Measurements from ENCODE around the gene FYN. TPM values are rescaled to one million over a fixed set of nuclear protein-coding genes. Genes with fewer than 3 reads are reported as not detected.

FYN gene
- total and polyA plus RNA-seq, 2 of the 4 experiments (the other 2 are of a cell fraction): 30.8 to 36.4 TPM

GRCh38 chr6:111689946-111690345 lies 183.3 kb downstream of the FYN start (continued):
- TF ChIP-seq BHLHE40 (IDR thresholded peaks at IDR 0.05; ENCODE audit: low read depth, low read length): no peak
- no peak for TF ChIP-seq RCOR1 (IDR thresholded peaks at IDR 0.05; ENCODE audit: insufficient replicate concordance, low read length)
- TF ChIP-seq MXI1 (IDR thresholded peaks at IDR 0.05; ENCODE audit: borderline replicate concordance, low read depth, low read length): no peak

GRCh38 chr6:111689419-111689818 lies 183.8 kb downstream of the FYN start:
- Histone ChIP-seq H2BK20ac (ENCODE audit: low read depth, low read length) (no peak overlapping the region), H2AFZ (replicated peaks; ENCODE audit: low read length, poor library complexity) (no peak overlapping the region), H2BK5ac (ENCODE audit: low read depth, low read length, poor library complexity, severe bottlenecking) (no peak overlapping the region), H4K91ac (ENCODE audit: insufficient read depth, low read depth, low read length) (no peak overlapping the region), H2BK15ac (ENCODE audit: low read depth, low read length) (no peak overlapping the region), H3K9me3 (ENCODE audit: control insufficient read depth, insufficient read depth, low read length) (no peaks in the 10 kb centered on the region), H2AK5ac (ENCODE audit: low read depth, low read length) (no peak overlapping the region), H2BK120ac (ENCODE audit: low read depth, low read length) (no peak overlapping the region), H3K4ac (ENCODE audit: low read depth, low read length) (no peak overlapping the region), H3K9me1 (ENCODE audit: insufficient read depth, low read length) (peaks cover 11% of the 10 kb centered on the region), H3K9ac (ENCODE audit: low read depth, low read length) (no peak overlapping the region), H3K4me1 (ENCODE audit: control insufficient read depth, insufficient read depth, low read length) (peaks cover under 1% of the 10 kb centered on the region; the same call in 1 of the 2 replicates), H3K4me3 (ENCODE audit: insufficient read depth, low read depth, low read length) (no peak overlapping the region), H3K14ac (replicated peaks; ENCODE audit: low read depth, low read length) (no peak overlapping the region), H3K27me3 (ENCODE audit: control insufficient read depth, insufficient read depth, low read length) (no peaks in the 10 kb centered on the region), H4K20me1 (ENCODE audit: insufficient read depth, low read length) (no peaks in the 10 kb centered on the region), H3K27ac (ENCODE audit: insufficient read depth, low read length) (no peak overlapping the region), H3K56ac (ENCODE audit: extremely low read depth, insufficient read depth, low read length) (no peak overlapping the region), H3K23ac (ENCODE audit: low read depth, low read length) (no peak overlapping the region), H3K36me3 (ENCODE audit: control insufficient read depth, insufficient read depth, low read length) (peaks cover 49% of the 10 kb centered on the region), H3K18ac (ENCODE audit: low read depth, low read length) (no peak overlapping the region), H3K79me1 (ENCODE audit: low read depth in 1 of 2, low read length in 2 of 2) (peaks cover 0 to 2% of the 10 kb centered on the region in 2 experiments; a peak in 1 of 4 replicates), H4K8ac (ENCODE audit: low read depth in 2 of 2, low read length in 2 of 2) (no peak overlapping the region), H3K4me2 (ENCODE audit: low read depth, low read length) (no peak overlapping the region), H2AK9ac (replicated peaks; ENCODE audit: low read depth, low read length, poor library complexity) (no peak overlapping the region), H4K5ac (ENCODE audit: low read depth, low read length) (no peak overlapping the region)
- intact Hi-C loops (cut with micrococcal nuclease) (loop anchor here (5.0 kb wide), 1 partner anchor 207 kb away; the partner anchor contains the start of gene REV3L), dilution Hi-C loops (cut with HindIII; ENCODE audit: low sequenced_read_pairs, unreplicated experiment) (no loop called here), in situ Hi-C loops (cut with MboI; ENCODE audit: low sequenced_read_pairs) (loop anchor here (25.0 kb wide), 1 partner anchor 652 kb away; no protein-coding TSS in a partner anchor)
- POLR2A ChIA-PET (ENCODE audit: unreplicated experiment): no interaction called here
- DNase-seq (no peak), ATAC-seq (ENCODE audit: low read depth) (no peak)
- no CpG with 5 or more reads among the region's 1 CpG for WGBS, 2 experiments (ENCODE audit: extremely low coverage in 2 of 2, insufficient read length in 1 of 2)
- BruUV-seq (replicated peaks): no TSS peak
- CTCF ChIA-PET: no interaction called here
- TF ChIP-seq MXI1 (IDR thresholded peaks at IDR 0.05; ENCODE audit: borderline replicate concordance, low read depth, low read length) (no peak), NFE2L2 (IDR thresholded peaks at IDR 0.05; ENCODE audit: low read depth, low read length) (no peak), RAD21 (IDR thresholded peaks at IDR 0.05; ENCODE audit: low read length) (no peak), FOS (IDR thresholded peaks at IDR 0.05; ENCODE audit: low read depth, low read length) (no peak), SMC3 (IDR thresholded peaks at IDR 0.05; ENCODE audit: low read depth, low read length) (no peak), RCOR1 (IDR thresholded peaks at IDR 0.05; ENCODE audit: insufficient replicate concordance, low read length) (no peak), ELK1 (IDR thresholded peaks at IDR 0.05; ENCODE audit: borderline replicate concordance, low read depth, low read length) (no peak), USF2 (IDR thresholded peaks at IDR 0.05; ENCODE audit: low read depth, low read length) (no peak), CHD1 (IDR thresholded peaks at IDR 0.05; ENCODE audit: low read depth, low read length) (no peak), MAZ (IDR thresholded peaks at IDR 0.05; ENCODE audit: borderline replicate concordance, low read depth, low read length) (no peak), MAFK (IDR thresholded peaks at IDR 0.05; ENCODE audit: low read depth, low read length) (no peak), RFX5 (IDR thresholded peaks at IDR 0.05; ENCODE audit: low read depth, low read length) (no peak), BHLHE40 (IDR thresholded peaks at IDR 0.05; ENCODE audit: low read depth, low read length) (no peak), POLR2A (IDR thresholded peaks at IDR 0.05; ENCODE audit: low read depth, low read length) (no peak)

Data from IMR-90 (cell line).